ENCODE measurements around the gene ICAM2.

- TF ChIP-seq POLR2AphosphoS5 (IDR thresholded peaks at IDR 0.05) (no peak), CTCF (IDR thresholded peaks at IDR 0.05) (no peak), POLR2A (IDR thresholded peaks at IDR 0.05) (no peak)
Measured at GRCh38 chr17:64038331-64039105, 18.1 kb upstream of the ICAM2 start.
